HG03097 (cell line): Measurements from ENCODE around the gene DCP2.
A peak's percentile ranks its signal among the peaks of the same experiment; 100 is the strongest.

ENCODE experiments used
- ATAC-seq: cut with Tn5 transposase; IDR thresholded peaks from one replicate; pipeline ENCODE4 v1.9.1; 2021; ENCODE audit not compliant: unreplicated experiment, low FRiP score

DCP2 gene

DNA sequence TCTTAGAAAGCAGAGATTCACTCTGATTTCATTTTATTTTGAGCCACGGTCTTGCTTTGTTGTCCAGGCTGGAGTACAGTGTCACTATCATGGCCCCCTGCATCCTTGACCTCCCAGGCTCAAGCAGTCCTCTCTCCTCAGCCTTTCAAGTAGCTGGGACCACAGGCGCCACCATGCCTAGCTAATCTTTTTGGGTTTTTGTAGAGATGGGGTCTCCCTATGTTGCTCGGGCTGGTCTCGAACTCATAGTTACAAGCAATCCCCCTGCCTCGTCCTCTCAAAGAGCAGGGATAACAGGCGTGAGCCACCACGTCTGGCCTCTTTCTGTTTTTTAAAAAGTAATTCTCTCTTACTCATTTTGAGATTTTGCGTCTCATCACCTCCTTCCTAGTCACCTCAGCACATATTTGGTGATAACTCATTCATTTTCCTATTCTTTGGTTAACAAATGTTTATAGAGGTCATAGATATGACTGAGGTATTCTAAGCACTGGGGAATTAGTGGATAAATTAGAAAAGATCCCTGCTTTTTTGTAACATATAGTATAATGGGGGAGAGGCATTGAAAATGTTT lies 10.8 kb upstream of the DCP2 start:
- no peak for ATAC-seq

DNA sequence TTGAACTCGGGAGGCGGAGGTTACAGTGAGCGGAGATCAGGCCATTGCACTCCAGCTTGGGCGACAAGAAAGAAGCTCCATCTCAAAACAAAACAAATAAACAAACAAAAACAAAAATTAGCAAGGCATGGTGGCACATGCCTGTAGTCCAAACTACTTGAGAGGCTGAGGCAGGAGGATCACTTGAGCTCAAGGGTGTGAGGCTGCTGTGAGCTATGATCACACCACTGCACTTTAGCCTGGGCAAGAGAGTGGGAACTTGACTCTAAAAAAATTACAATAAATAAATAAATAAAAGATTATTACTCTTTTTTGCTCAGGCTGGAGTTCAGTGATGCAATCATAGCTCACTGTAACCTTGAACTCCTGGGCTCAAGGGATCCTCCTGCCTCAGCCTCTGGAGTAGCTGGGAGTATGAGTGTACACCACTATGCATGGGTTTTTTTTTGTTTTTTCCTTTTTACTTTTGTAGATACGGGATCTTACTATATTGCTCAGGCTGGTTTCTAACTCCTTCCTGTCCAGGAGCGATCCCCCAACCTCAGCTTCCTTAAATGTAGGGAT lies 9.0 kb upstream of the DCP2 start:
- ATAC-seq, result no peak

DNA sequence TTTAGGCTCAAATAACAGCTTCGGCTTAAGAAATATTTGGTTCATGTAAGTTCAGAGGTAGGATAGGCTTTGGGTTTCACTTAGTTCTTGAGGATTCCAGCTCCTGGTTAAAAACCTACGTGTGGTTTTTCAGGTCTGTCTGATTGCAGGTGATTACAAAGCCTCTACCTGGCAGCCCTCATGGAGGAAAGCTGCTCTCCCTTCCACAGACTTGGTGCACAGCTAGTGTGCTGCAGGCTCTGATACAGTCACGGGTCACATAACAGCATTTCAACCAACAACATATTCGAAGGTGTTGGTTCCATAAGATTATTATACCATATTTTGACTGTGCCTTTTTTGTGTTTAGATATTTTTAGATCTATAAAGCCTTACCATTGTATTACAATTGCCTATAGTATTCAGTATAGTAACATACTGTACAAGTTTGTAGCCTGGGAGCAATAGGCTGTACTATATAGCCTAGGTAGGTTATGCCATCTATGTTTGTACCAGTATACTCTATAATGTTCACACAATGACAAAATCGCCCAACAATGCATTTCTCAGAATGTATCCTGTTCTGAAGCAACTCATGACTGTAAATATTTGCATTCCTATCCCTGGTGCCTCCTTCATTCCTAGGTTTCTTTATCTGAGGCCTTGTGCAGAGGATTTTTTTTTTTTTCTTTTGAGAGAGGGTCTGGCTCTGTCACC lies 8.0 kb upstream of the DCP2 start:
- ATAC-seq, result no peak

- no peak for ATAC-seq
Observed at GRCh38 chr5:112971276-112971675, 5.3 kb upstream of the DCP2 start.

- no peak for ATAC-seq
Observed at GRCh38 chr5:112973036-112973435, 3.6 kb upstream of the DCP2 start.

GRCh38 chr5:112973904-112974303 lies 2.7 kb upstream of the DCP2 start:
- no peak for ATAC-seq

- ATAC-seq, result no peak
Observed at GRCh38 chr5:112974901-112975300, 1.7 kb upstream of the DCP2 start.

DNA sequence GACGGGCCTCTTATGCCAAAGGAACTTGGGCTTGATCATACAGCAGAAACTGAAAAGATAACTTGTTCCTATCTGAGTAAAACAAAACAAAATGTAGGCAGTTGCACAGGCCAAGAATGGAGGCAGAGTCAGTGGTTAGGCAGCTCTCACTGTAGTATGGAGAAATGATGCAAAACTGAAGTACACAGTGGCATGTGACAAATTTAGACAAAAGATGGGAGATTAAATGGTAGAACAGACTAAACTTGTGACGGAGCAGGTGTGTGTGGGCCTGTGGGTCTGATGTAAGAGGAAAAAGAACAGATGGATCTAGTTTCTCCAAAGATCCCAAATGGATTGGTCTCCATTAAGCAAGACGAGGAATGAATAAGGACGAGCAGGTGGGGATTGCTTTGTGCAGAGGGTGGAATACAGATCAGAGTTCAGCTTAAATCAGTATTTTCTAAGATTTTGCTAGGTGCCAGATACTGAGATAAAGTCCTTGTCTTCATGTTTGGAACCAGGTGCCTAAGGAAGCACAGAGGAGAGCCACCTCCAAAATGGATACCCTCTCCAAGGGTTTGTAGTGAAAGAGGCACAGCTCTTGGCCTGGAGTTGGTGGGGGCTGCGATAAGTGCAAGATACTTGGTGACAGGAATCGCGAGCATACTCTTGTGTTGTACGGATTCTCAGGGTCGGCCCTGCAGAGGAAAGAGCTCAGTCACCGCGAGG lies 722 bp upstream of the DCP2 start:
- ATAC-seq, result no peak

GRCh38 chr5:112977440-112977861 lies 853 bp downstream of the DCP2 start:
- no peak for ATAC-seq

GRCh38 chr5:112978836-112979235 lies 2.2 kb downstream of the DCP2 start:
- no peak for ATAC-seq

GRCh38 chr5:112979723-112980122 lies 3.1 kb downstream of the DCP2 start:
- no peak for ATAC-seq

DNA sequence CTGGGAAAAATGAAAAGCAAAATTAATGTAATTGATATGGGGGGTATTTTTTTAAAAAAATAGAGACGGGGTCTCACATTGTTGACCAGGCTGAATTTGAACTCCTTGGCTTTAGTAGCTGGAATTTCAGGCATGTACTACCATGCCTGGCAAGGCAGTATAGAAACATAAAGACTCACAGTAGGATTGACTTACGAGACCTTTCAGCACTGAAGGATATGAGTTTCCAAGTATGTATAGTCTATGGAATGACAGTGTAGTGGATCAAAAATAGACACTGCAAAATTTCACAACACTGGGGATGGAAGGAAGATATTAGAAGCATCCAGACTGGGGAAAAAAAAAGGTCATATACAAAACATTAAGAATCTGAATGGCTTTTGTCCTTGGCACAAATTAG lies 6.8 kb downstream of the DCP2 start:
- no peak for ATAC-seq

DNA sequence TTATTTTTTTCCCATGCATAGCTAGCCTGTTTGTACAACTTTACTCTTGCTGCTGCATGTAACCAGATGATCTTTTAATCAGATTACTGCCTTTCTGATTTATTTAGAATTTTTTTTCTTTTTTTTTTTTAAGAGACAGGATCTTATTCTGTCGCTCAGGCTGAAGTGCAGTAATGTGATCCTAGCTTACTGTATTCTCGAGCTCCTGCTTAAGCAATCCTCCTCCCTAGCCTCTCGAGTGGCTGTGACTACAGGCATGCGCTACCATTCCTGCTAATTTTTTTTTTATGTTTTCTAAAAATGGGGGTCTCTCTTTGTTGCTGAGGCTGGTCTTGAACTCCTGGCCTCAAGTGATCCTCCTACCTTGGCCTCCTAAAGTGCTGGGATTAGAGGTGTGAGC lies 9.6 kb downstream of the DCP2 start:
- no peak for ATAC-seq

DNA sequence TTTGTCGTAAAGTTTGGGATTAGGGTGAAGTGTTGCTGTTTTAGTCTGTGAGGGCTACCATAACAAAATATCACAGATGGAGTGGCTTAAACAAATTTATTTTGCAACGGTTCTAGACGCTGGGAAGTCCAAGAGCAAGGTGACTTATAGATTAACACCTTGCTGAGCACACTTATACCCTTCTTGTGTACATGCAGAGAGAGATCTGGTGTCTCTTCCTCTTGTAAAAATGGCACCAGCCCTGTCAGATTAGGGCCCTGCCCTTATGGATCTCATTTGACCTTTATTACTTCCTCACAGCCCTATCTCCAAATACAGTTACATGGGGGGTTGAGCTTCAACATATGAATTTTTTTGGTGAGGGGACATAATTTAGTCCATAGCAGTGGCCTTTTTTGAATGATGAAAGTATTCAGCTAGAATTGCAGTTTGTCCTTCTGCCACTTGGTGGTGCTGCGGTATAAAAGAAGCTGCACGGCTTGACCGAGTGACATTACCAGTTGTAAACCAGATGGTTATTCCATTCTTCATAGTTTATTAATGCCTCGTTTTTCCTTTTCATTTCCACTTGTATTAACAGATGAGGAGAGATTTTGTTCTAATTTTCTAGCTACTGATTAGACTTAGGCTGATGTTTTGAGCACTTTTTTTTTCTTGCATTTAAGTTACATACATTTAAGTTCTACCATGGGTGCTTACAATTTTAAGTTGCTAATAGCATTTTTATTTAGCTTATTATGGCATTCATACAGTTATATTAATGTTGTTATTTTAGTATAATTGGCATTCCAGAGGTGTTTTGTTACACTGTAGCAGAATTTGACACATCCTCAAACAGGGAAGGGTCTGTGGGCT lies 19.4 kb downstream of the DCP2 start:
- peak; percentile 90 for ATAC-seq

DNA sequence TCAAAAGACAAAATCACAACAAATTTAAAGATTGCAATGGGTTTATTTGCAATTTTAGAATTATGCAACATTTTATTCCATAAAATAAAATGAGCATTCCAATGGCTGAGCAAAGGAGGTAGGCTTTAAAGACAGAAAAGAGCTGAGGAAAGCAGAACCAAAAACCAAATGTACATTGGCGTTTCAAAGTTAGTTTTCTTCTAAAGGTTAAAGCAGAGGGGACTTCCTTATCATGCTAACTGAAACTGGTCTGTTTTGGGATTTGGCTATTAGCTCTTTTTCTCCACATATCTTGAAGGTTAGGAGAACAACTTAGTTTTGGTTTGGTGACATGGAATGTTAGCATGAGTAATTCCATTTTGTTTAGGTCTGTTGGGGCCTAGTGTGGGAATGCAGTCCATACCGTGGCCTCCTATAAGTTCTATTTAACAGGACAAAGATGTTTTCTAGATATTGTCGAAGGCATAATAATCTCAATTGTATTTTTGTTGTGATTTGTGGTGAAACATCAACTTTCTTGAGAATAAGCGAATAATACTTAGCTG lies 20.3 kb downstream of the DCP2 start:
- no peak for ATAC-seq

GRCh38 chr5:112998296-112998695 lies 21.7 kb downstream of the DCP2 start:
- no peak for ATAC-seq

- no peak for ATAC-seq
Observed at GRCh38 chr5:113000466-113000865, 23.9 kb downstream of the DCP2 start.

DNA sequence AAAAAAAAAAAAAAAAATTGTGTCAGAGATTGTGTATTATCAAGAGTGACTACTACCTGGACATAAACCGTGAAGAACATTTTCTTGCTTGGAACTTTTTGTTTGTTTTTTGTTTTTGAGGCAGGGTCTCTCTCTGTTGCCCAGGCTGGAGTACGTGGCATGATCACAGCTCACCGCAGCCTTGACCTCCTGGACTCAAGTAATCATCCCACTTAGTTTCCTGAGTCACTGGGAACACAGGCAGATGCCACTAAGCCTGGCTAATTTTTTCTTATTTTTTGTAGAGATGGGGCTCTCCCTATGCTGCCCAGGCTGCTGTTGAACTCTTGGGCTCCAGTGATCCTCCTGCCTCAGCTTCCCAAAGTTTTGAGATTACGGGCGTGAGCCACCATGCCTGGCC lies 25.8 kb downstream of the DCP2 start:
- ATAC-seq, result no peak

- no peak for ATAC-seq
Observed at GRCh38 chr5:113003763-113004162, 27.2 kb downstream of the DCP2 start.

GRCh38 chr5:113005454-113005853 lies 28.9 kb downstream of the DCP2 start:
- no peak for ATAC-seq
